Measurements from ENCODE around the gene MBNL1.

MBNL1 gene

GRCh38 chr3:152298393-152299248 lies 29.9 kb downstream of the MBNL1 start:
- DNase-seq (ENCODE audit: low spot score) = peak; percentile 81

- DNase-seq (ENCODE audit: low spot score) = no peak
Observed at GRCh38 chr3:152299249-152299976, 30.7 kb downstream of the MBNL1 start.

- DNase-seq (ENCODE audit: low spot score) = no peak
Observed at GRCh38 chr3:152300029-152300731, 31.5 kb downstream of the MBNL1 start.

- DNase-seq (ENCODE audit: low spot score) = peak; percentile 72
Observed at GRCh38 chr3:152301745-152302181, 33.0 kb downstream of the MBNL1 start.

GRCh38 chr3:152302521-152303021 lies 33.8 kb downstream of the MBNL1 start:
- DNase-seq (ENCODE audit: low spot score) = peak; percentile 72

GRCh38 chr3:152304160-152304559 lies 35.4 kb downstream of the MBNL1 start:
- DNase-seq (ENCODE audit: low spot score) = no peak

- DNase-seq (ENCODE audit: low spot score) = no peak
Observed at GRCh38 chr3:152305075-152305474, 36.3 kb downstream of the MBNL1 start.

- DNase-seq (ENCODE audit: low spot score) = no peak
Observed at GRCh38 chr3:152307829-152308474, 39.2 kb downstream of the MBNL1 start.

GRCh38 chr3:152308475-152308844 lies 39.7 kb downstream of the MBNL1 start:
- no peak for DNase-seq (ENCODE audit: low spot score)

GRCh38 chr3:152309031-152309430 lies 40.3 kb downstream of the MBNL1 start:
- DNase-seq (ENCODE audit: low spot score) = no peak

GRCh38 chr3:152309535-152310307 lies 41.0 kb downstream of the MBNL1 start:
- peak; percentile 75 for DNase-seq (ENCODE audit: low spot score)

- no peak for DNase-seq (ENCODE audit: low spot score)
Observed at GRCh38 chr3:152313430-152313829, 44.7 kb downstream of the MBNL1 start.

- no peak for DNase-seq (ENCODE audit: low spot score)
Observed at GRCh38 chr3:152313914-152314313, 45.2 kb downstream of the MBNL1 start.

GRCh38 chr3:152314677-152315353 lies 46.1 kb downstream of the MBNL1 start:
- no peak for DNase-seq (ENCODE audit: low spot score)

- no peak for DNase-seq (ENCODE audit: low spot score)
Observed at GRCh38 chr3:152315623-152316022, 46.9 kb downstream of the MBNL1 start.

- DNase-seq (ENCODE audit: low spot score) = no peak
Observed at GRCh38 chr3:152316318-152316717, 47.6 kb downstream of the MBNL1 start.

GRCh38 chr3:152317184-152317583 lies 48.5 kb downstream of the MBNL1 start:
- DNase-seq (ENCODE audit: low spot score) = no peak

- DNase-seq (ENCODE audit: low spot score) = no peak
Observed at GRCh38 chr3:152317956-152318355, 49.2 kb downstream of the MBNL1 start.

- no peak for DNase-seq (ENCODE audit: low spot score)
Observed at GRCh38 chr3:152318512-152318911, 49.8 kb downstream of the MBNL1 start.

- DNase-seq (ENCODE audit: low spot score) = no peak
Observed at GRCh38 chr3:152319256-152319655, 50.5 kb downstream of the MBNL1 start.
